Measurements from ENCODE around the gene ZNF135. TPM values are rescaled to one million over a fixed set of nuclear protein-coding genes. Genes with fewer than 3 reads are reported as not detected.

Gene ZNF135
- total and polyA plus RNA-seq, 2 of the 13 experiments (the other 11 are each of a cell fraction or from before 2014, with no cell fraction given), result not detected

GRCh38 chr19:58083021-58083420 lies 23.9 kb downstream of the ZNF135 start:
- no peak for FAIRE-seq
- ChIA-PET POLR2A (no interaction called here), CTCF (ENCODE audit: low intra/inter-chr PET ratio, low total read pairs) (no interaction called here)
- Histone ChIP-seq H3K36me3 (replicated peaks in 1 of 2; ENCODE audit: control insufficient read depth in 1 of 2, insufficient read depth in 2 of 2, low read length in 2 of 2) (no peaks in the 10 kb centered on the region), H4K20me1 (ENCODE audit: insufficient read depth, low read length) (no peaks in the 10 kb centered on the region), H3K9me3 (ENCODE audit: low read length) (peaks cover 92% of the 10 kb centered on the region), H3K27me3 (ENCODE audit: control insufficient read depth in 1 of 2, insufficient read depth in 2 of 2, low read length in 2 of 2) (no peaks in the 10 kb centered on the region), H3K4me1 (ENCODE audit: insufficient read depth, low read length) (no peaks in the 10 kb centered on the region), H2AFZ (ENCODE audit: low read length) (no peak overlapping the region), H3K79me2 (ENCODE audit: insufficient read depth, low read length) (no peaks in the 10 kb centered on the region), H3K9ac (ENCODE audit: insufficient read depth, low read depth, low read length) (no peak overlapping the region), H3K4me3 (replicated peaks in 1 of 3; ENCODE audit: insufficient read depth in 1 of 3, low read depth in 2 of 3, low read length in 3 of 3) (no peak overlapping the region), H3K4me2 (ENCODE audit: low read depth, low read length) (no peak overlapping the region), H3K27ac (ENCODE audit: extremely low read length, insufficient read depth, low read length) (no peak overlapping the region)
- 24% methylated on average over 3 of the region's 3 CpGs for WGBS (ENCODE audit: low lambda C conversion rate)
- no peak for DNase-seq (ENCODE audit: low spot score)
- TF ChIP-seq ZNF761 (CRISPR knock-in tag; conservative IDR thresholded peaks at IDR 0.05) (no peak), HBP1 (CRISPR knock-in tag; IDR thresholded peaks at IDR 0.05; ENCODE audit: low read depth) (no peak), ZMAT5 (CRISPR knock-in tag; IDR thresholded peaks at IDR 0.05; ENCODE audit: borderline replicate concordance, low read depth) (no peak), ZNF121 (CRISPR knock-in tag; IDR thresholded peaks at IDR 0.05) (no peak), HHEX (CRISPR knock-in tag; IDR thresholded peaks at IDR 0.05) (no peak), MNT (IDR thresholded peaks at IDR 0.05) (no peak), ATF5 (CRISPR knock-in tag; IDR thresholded peaks at IDR 0.05; ENCODE audit: low read depth) (no peak), ZNF501 (CRISPR knock-in tag; IDR thresholded peaks at IDR 0.05) (no peak), RBAK (CRISPR knock-in tag; IDR thresholded peaks at IDR 0.05) (no peak), ZNF33B (CRISPR knock-in tag; IDR thresholded peaks at IDR 0.05) (no peak), ZBTB21 (CRISPR knock-in tag; IDR thresholded peaks at IDR 0.05) (no peak), ZBED4 (CRISPR knock-in tag; IDR thresholded peaks at IDR 0.05; ENCODE audit: borderline replicate concordance) (no peak), ZNF670 (CRISPR knock-in tag; IDR thresholded peaks at IDR 0.05; ENCODE audit: borderline replicate concordance) (no peak), ZNF773 (CRISPR knock-in tag; IDR thresholded peaks at IDR 0.05; ENCODE audit: borderline replicate concordance) (no peak), ELF3 (CRISPR knock-in tag; IDR thresholded peaks at IDR 0.05) (no peak)
- intact Hi-C loops (cut with micrococcal nuclease; ENCODE audit: unreplicated experiment), result no loop called here
- no TSS peak for BruUV-seq (replicated peaks)
- no peak for ATAC-seq
- in situ Hi-C loops (cut with HindIII; ENCODE audit: extremely low pct_ligation_motif_present, low pct_unique_long_range_greater_than_20kb), result no loop called here

All from HepG2 (cell line).